ENCODE data around the gene UBXN2A.

- TF ChIP-seq RFX5 (IDR thresholded peaks at IDR 0.05; ENCODE audit: low read depth, low read length): no peak
- TF ChIP-seq CTCF (IDR thresholded peaks at IDR 0.05 in 2 of 3, conservative IDR thresholded peaks at IDR 0.05 in 1 of 3; ENCODE audit: control insufficient read depth in 2 of 3, extremely low read depth in 1 of 3, insufficient read depth in 1 of 3, low read depth in 3 of 3, low read length in 3 of 3): no peak
- no peak for TF ChIP-seq ZNF592 (IDR thresholded peaks at IDR 0.05)
- no peak for TF ChIP-seq FOXM1 (IDR thresholded peaks at IDR 0.05; ENCODE audit: low read depth, low read length)
These were observed 106.9 kb downstream of the UBXN2A start, which contains the start of gene WDCP for GRCh38 chr2:24046930-24047702.
